PC-9 (cell line): ENCODE results near the gene GLIPR2. TPM values are rescaled to one million over a fixed set of nuclear protein-coding genes. Genes with fewer than 3 reads are reported as not detected.

Source experiments
- BruUV-seq: library from RNA; stranded (reverse); fragments of 400-500 nt; replicated peaks from 2 replicates; lab custom pipeline; 2021; lab: Mats Ljungman, UMichigan
- CTCF ChIA-PET: fragments of 300-600 bp; sonication (Branson Sonifier 250); formaldehyde crosslinking; loops from one replicate; lab custom pipeline; 2022; ENCODE audit warnings: antibody characterized with exemption; lab: Charles Lee
- POLR2A ChIA-PET: fragments of 300-600 bp; sonication (Branson Sonifier 250); formaldehyde crosslinking; loops from one replicate; lab custom pipeline; 2022; ENCODE audit warnings: antibody characterized with exemption; ENCODE audit not compliant: unreplicated experiment; lab: Charles Lee
- DNase-seq, 2 experiments: peaks; one replicate each; pipeline versions ENCODE4 v3.0.0 to v3.0.0-alpha.2; 2015 to 2022; ENCODE audit warnings: mixed read lengths in 1 of 2
- H2AFZ ChIP-seq: fragments of 200-600 bp; sonication (generic); 2 replicates; pipeline ENCODE4 v1.8.1; 2017; ENCODE audit warnings: antibody characterized with exemption
- H3F3A ChIP-seq: fragments of 200-600 bp; sonication (generic); 2 replicates; pipeline ENCODE4 v1.8.1; 2017; ENCODE audit warnings: antibody characterized with exemption, mild to moderate bottlenecking, low read depth; ENCODE audit not compliant: insufficient read depth
- H3K27ac ChIP-seq: fragments of 200-600 bp; sonication (generic); 2 replicates; pipeline ENCODE4 v1.6.1; 2016; ENCODE audit warnings: mixed run types
- H3K27me3 ChIP-seq: fragments of 200-600 bp; sonication (generic); 2 replicates; pipeline ENCODE4 v1.6.1; 2016; ENCODE audit warnings: low read depth, mixed run types; ENCODE audit not compliant: insufficient read depth
- H3K36me3 ChIP-seq: fragments of 200-600 bp; sonication (generic); 2 replicates; pipeline ENCODE4 v1.6.1; 2016; ENCODE audit warnings: low read depth, mixed run types
- H3K4me1 ChIP-seq: fragments of 200-600 bp; sonication (generic); replicated peaks from 2 replicates; pipeline ENCODE4 v1.6.1; 2016; ENCODE audit warnings: mixed run types; ENCODE audit not compliant: insufficient read depth
- H3K4me2 ChIP-seq: fragments of 200-600 bp; sonication (generic); 2 replicates; pipeline ENCODE4 v1.6.1; 2017; ENCODE audit warnings: mixed run types
- H3K4me3 ChIP-seq: fragments of 200-600 bp; sonication (generic); 2 replicates; pipeline ENCODE4 v1.6.1; 2016; ENCODE audit warnings: mixed run types
- H3K79me2 ChIP-seq: fragments of 200-600 bp; sonication (generic); 2 replicates; pipeline ENCODE4 v1.6.1; 2017; ENCODE audit warnings: low read depth, mixed run types
- H3K9me2 ChIP-seq: fragments of 200-600 bp; sonication (generic); 2 replicates; pipeline ENCODE4 v1.8.1; 2017; ENCODE audit warnings: mild to moderate bottlenecking; ENCODE audit not compliant: insufficient read depth
- H3K9me3 ChIP-seq: fragments of 200-600 bp; sonication (generic); 2 replicates; pipeline ENCODE4 v1.8.1; 2016; ENCODE audit warnings: low read depth; ENCODE audit not compliant: insufficient read depth
- H4K20me1 ChIP-seq: fragments of 200-600 bp; sonication (generic); 2 replicates; pipeline ENCODE4 v1.8.1; 2017; ENCODE audit not compliant: insufficient read depth
- EZH2 ChIP-seq: fragments of 200-600 bp; sonication (generic); IDR thresholded peaks from 2 replicates; pipeline ENCODE4 v1.8.0; 2017; ENCODE audit warnings: antibody characterized with exemption, low read depth
- intact Hi-C: fragments of 100-400 bp; cut with micrococcal nuclease; formaldehyde crosslinking; loops from one replicate; pipeline ENCODE4 v1.10.0; 2022; ENCODE audit not compliant: unreplicated experiment
- total RNA-seq: library from RNA; stranded (reverse); gene quantifications from 2 replicates; pipeline ENCODE4 v1.2.3, GENCODE V29; 2021
- TF ChIP-seq, protein P1 (sequence below): fragments of 200-600 bp; sonication (generic); conservative IDR thresholded peaks from 2 replicates; pipeline ENCODE4 v1.6.1; 2017; ENCODE audit warnings: mixed run types, antibody characterized with exemption, mild to moderate bottlenecking, moderate library complexity

Gene GLIPR2
- total RNA-seq, 1 experiment from 2014 or later: 3.9 TPM

DNA sequence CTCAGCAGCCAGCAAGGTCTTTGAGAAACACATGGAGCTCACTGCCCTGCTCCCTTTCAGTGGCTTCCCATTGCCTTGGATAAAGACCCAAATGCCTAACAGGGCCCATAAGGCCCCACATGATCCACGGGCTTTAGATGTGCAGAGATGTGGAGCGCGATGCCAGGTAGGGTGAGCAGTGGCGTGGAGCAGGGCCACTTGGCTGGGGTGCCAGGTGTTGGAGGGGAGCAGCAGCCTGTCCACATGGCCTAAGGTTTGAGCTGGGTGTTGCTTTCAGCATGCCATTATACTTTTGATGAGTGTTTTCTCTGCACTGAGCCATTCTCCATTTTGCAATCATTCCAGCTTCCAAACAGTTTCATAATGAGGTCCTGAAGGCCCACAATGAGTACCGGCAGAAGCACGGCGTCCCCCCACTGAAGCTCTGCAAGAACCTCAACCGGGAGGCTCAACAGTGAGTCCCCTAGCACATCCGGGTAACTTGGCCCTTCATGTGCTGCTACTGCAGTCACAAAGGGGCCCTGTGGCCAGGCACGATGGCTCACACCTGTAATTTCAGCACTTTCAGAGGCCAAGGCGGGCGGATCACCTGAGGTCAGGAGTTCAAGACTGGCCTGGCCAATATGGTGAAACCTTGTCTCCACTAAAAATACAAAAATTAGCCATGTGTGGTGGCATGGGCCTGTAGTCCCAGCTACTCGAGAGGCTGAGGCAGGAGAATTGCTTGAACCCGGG lies 11.1 kb downstream of the GLIPR2 start:
- CTCF ChIA-PET: no interaction called here
- H2AFZ ChIP-seq: no peak overlapping the region
- H4K20me1 ChIP-seq: no peaks in the 10 kb centered on the region
- H3F3A ChIP-seq: peaks cover 9% of the 10 kb centered on the region
- H3K79me2 ChIP-seq: no peaks in the 10 kb centered on the region
- TF ChIP-seq, protein P1, sequence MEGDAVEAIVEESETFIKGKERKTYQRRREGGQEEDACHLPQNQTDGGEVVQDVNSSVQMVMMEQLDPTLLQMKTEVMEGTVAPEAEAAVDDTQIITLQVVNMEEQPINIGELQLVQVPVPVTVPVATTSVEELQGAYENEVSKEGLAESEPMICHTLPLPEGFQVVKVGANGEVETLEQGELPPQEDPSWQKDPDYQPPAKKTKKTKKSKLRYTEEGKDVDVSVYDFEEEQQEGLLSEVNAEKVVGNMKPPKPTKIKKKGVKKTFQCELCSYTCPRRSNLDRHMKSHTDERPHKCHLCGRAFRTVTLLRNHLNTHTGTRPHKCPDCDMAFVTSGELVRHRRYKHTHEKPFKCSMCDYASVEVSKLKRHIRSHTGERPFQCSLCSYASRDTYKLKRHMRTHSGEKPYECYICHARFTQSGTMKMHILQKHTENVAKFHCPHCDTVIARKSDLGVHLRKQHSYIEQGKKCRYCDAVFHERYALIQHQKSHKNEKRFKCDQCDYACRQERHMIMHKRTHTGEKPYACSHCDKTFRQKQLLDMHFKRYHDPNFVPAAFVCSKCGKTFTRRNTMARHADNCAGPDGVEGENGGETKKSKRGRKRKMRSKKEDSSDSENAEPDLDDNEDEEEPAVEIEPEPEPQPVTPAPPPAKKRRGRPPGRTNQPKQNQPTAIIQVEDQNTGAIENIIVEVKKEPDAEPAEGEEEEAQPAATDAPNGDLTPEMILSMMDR: no peak
- TF ChIP-seq EZH2: no peak
- H3K9me3 ChIP-seq: no peaks in the 10 kb centered on the region
- peaks cover 13% of the 10 kb centered on the region for H3K4me1 ChIP-seq
- POLR2A ChIA-PET: no interaction called here
- intact Hi-C loops: no loop called here
- H3K4me2 ChIP-seq: no peak overlapping the region
- DNase-seq: no peak
- H3K4me3 ChIP-seq: no peak overlapping the region
- H3K9me2 ChIP-seq: no peaks in the 10 kb centered on the region
- BruUV-seq: no TSS peak
- H3K27ac ChIP-seq: no peak overlapping the region
- H3K27me3 ChIP-seq: no peaks in the 10 kb centered on the region
- no peaks in the 10 kb centered on the region for H3K36me3 ChIP-seq

GRCh38 chr9:36148311-36149051 lies 11.9 kb downstream of the GLIPR2 start:
- ChIA-PET POLR2A (interaction anchor here (0.6 kb wide), 1 partner anchor 169 kb away, joined by 4 read pairs; no protein-coding TSS in a partner anchor), CTCF (interaction anchor here (0.6 kb wide), 2 partner anchors 16 to 46 kb away, joined by 3 read pairs; no protein-coding TSS in a partner anchor)
- no peak overlapping the region for H3K27ac ChIP-seq
- TF ChIP-seq, protein P1: no peak
- TF ChIP-seq EZH2: no peak
- no peak overlapping the region for H3K4me3 ChIP-seq
- H3K79me2 ChIP-seq: no peaks in the 10 kb centered on the region
- peaks cover 9% of the 10 kb centered on the region for H3F3A ChIP-seq
- H3K27me3 ChIP-seq: no peaks in the 10 kb centered on the region
- no peaks in the 10 kb centered on the region for H3K9me3 ChIP-seq
- peak; percentile 70 to 88 for DNase-seq
- H2AFZ ChIP-seq: no peak overlapping the region
- intact Hi-C loops: no loop called here
- BruUV-seq: no TSS peak
- H3K4me1 ChIP-seq: peaks cover 13% of the 10 kb centered on the region
- H3K36me3 ChIP-seq: no peaks in the 10 kb centered on the region
- H4K20me1 ChIP-seq: no peaks in the 10 kb centered on the region
- no peaks in the 10 kb centered on the region for H3K9me2 ChIP-seq
- H3K4me2 ChIP-seq: peak overlapping the region; percentile 40

- H3K79me2 ChIP-seq: no peaks in the 10 kb centered on the region
- peak overlapping the region; percentile 40; the same call in 1 of the 2 replicates for H3K4me2 ChIP-seq
- CTCF ChIA-PET: no interaction called here
- H3K27me3 ChIP-seq: no peaks in the 10 kb centered on the region
- peaks cover 13% of the 10 kb centered on the region for H3K4me1 ChIP-seq
- H3F3A ChIP-seq: peaks cover 9% of the 10 kb centered on the region
- H2AFZ ChIP-seq: no peak overlapping the region
- no peak overlapping the region for H3K27ac ChIP-seq
- no peak overlapping the region for H3K4me3 ChIP-seq
- TF ChIP-seq EZH2: no peak
- TF ChIP-seq, protein P1: no peak
- no peaks in the 10 kb centered on the region for H4K20me1 ChIP-seq
- no TSS peak for BruUV-seq
- H3K9me2 ChIP-seq: no peaks in the 10 kb centered on the region
- POLR2A ChIA-PET: interaction anchor here (0.6 kb wide), 1 partner anchor 168 kb away, joined by 4 read pairs; no protein-coding TSS in a partner anchor
- DNase-seq: no peak
- no peaks in the 10 kb centered on the region for H3K36me3 ChIP-seq
- intact Hi-C loops: no loop called here
- no peaks in the 10 kb centered on the region for H3K9me3 ChIP-seq
Observed at GRCh38 chr9:36149197-36149596, 12.7 kb downstream of the GLIPR2 start.
